GM03348 (cell line): ENCODE data around the gene NCMAP.
"Not testable (repeated sequence)": the region's sequence is repeated elsewhere in the genome, so short reads cannot be mapped to it uniquely, and the experiment has no call there.

Source experiments
- DNase-seq: peaks from one replicate; pipeline ENCODE4 v3.0.0; 2012; ENCODE audit warnings: low spot score

Gene NCMAP

DNA sequence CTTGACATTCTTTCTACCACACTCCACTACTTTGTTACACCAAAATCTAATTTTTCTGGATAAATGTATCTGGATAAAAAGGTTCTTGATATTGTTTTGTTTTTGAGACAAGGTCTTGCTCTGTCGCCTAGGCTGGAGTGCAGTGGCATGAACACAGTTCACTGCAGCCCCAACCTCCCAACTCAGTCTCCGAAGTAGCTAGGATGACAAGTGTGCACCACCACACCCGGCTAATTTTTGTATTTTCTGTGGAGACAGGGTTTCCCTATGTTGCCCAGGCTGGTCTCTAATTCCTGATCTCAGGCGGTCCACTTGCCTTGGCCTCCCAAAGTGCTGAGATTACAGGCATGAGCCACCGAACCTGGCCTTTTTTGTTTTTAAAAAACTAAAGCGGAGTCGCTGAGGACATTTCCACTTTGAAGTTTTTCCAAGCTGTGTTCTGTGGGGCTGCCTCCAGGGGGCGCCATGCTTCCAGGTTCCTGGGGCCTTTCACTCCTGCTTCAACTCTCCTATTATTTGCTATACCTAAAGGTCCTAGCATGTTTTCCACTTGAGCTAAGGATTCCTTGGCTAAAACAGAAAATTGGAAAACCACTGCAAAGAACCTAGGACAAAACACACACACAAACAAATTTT is 14.1 kb upstream of the NCMAP start:
- DNase-seq: no peak

DNA sequence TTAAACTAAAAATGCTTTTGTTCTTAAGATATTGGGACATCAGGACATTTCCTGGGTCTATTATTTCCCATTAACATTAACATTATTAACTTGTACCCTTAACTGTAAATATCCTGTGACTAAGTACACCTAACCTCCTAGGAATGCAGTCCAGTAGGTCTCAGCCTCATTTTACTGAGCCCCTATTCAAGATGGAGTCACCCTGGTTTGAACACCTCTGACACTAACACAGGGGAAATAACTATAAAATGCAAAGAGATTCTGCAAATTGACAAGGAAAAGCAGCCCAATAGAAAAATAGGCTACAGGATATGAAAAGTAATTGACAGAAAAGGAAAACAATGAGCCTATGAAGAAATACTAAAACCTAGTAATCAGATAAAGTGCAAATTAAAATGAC is 11.6 kb upstream of the NCMAP start:
- no peak for DNase-seq

DNA sequence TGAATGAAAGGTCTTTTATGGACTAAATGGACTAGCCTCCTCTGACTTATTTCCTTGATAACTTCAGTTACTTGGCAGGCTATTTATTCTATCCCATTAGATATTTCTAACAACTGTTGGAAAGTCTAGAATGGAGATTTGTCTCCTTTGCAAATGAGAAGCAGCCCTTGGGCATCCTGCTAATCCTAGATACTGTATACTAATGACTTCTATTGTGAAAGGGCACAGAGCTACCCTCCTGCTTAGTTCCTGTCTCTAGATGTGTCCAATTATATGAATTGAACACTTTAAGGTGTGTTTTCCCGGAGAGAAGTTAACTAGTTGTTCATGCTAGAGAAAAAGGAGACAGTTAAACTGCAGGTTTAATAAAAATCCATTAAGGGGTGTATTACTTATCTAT is 10.2 kb upstream of the NCMAP start:
- DNase-seq: no peak

DNA sequence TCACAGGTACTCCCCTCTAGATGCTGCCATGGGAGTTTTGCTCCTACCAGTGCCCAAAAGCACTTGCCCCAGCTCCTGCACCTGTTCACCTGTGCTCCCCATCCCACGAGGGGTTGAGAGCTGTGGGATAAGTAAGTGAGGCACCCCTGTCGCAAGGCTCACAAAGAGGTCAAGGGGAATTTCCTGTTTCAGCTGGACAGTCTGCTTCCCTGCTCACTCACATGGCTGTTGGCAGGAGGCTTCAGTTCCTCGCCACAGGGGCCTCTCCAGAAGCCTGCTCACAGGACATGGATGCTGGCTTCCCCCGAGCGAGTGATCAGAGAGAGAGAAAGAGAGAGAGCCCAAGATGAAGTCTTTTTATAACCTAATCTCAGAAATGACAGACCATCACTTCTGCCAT is 8.7 kb upstream of the NCMAP start:
- DNase-seq: no peak

DNA sequence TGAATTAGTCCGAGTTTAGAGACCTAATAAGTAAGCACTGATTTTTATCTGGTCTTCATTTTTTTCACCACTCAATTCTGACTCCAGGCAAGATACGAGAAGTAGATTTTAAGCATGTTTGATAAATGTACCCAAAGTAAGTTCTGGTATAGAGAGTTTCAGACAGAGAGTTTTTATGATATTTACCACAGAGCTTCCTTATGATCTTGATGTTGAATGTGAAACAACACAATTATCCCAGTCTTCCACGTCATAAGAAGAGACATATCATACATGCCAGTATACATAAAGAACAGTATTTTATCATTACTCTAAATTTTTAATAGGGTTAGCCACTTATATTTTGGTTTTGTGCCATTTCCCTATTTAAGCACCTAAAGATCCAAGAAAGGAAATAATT is 7.8 kb upstream of the NCMAP start:
- DNase-seq: no peak

DNA sequence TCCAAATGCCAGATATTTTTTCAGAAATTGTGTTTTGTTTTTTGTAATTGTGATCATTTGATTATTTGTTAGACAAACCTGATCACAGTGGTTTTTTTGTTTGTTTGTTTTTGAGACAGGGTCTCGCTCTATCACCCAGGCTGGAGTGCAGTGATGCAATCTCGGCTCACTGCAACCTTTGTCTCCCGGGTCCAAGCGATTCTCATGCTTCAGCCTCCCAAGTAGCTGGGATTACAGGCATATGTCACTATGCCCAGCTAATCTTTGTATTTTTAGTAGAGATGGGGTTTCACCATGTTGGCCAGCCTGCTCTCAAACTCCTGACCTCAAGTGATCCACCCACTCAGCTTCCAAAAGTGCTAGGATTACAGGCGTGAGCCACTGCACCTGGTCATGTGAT is 6.7 kb upstream of the NCMAP start:
- DNase-seq: not testable (repeated sequence)

DNA sequence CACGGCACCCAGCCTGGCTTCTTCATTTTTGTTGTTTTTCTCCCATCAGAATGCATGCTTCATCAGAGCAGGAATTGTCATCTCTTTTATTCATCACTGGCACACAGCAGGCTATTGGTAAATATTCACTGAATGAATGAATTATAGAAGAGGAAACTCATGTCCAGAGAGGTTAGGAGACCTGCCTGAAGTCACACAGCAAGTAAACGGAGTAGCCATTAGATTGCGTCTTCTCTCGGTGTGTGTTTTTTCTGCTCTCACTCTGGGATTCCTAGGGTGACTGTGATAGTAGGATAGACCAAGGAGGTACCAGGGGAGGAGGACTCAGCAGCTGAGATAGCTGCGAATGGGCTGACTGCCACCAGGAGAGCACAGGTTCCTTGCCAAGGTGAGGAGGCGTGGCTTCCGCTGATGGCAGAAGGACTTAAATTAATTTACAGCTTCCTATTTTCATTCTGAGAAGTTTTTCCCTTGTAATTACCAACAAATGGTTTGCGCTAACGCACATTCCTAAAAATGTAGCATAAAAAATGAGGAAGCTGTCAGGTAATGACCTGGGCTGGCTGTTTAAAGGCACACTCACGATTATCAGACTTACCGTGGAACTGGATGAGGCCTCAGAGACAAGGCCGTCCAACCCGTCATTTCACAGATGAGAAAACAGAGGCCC is 4.5 kb upstream of the NCMAP start:
- DNase-seq: no peak

DNA sequence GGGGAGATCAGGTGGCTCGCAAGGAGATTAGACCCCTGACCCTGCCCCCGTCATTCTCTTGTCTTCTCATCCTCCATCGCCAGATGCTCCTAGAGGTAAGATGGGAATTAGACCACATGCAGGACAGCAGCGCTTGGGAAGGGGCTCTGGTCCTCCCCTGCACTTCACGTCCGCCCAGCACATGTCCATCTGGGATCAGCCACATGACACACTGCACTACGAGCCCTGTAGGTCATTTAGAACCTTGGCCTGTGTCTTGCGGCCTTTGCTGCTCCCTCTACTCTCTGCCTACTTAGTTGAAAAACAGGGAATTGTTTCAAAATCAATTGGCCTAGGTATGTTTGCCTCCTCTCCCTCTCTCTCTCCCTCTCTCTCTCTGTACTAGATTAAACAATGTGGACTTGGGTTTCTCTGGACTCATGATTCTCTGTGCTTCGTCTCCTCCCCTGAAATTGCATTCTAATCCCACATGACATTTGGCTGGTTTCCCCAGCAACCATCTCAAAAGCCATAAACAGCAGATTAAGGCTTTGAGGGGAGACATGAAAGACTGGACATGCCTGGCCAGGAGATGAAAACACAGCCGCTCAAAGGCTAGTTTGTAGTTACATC is 3.8 kb upstream of the NCMAP start:
- DNase-seq: no peak

DNA sequence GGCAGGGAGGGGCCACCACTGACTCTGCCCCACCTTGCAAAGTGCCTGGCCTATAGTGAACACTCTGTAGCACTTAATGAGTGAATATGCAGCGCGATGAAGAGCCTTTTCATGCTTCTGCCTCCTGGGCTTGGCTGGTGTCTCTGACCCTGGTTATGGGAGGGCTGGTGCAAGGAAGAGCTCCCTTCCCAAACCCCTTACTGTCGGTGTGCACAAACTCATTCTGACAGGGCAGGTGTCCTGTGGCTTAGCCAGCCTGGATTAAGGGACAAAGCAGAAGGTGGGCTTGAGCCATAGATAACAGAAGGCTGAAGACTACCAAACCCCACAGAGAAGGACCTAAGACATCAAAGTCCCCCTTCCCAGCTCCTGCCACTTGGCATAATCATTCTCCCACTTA is 2.0 kb upstream of the NCMAP start:
- DNase-seq: no peak

DNA sequence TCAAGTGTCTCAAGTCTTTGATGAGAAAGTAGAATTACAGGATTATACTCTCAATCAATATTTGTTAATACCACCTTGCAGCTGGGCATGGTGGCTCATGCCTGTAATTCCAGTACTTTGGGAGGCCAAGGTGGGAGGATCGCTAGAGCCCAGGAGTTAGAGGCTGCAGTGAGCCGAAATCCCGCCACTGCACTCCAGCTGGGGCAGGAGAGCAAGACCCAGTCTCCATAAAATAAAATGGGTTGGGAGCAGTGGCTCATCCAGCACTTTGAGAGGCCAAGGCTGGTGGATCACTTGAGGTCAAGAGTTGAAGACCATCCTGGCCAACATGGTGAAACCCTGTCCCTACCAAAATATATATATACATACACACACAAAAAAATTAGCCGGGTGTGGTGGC is 1.2 kb upstream of the NCMAP start:
- DNase-seq: no peak

DNA sequence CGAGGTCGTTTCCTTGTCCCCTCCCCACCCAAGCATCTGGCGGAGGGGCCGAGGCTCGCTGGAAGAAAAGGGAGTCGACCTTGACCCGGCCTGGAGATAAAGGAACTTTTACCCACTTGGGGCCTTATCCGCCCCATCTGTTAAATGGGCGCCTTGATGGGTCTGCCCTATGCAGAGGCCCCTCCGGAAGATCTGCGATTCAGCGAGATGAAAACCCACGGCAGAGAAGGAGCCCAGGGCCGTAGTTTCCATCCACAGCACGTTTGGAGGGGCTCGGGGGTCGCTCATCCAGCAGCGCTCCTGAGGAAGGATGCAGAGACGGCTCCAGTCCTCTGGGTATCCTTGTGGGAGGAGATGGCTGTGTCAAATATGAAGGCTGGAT is 518 bp downstream of the NCMAP start:
- no peak for DNase-seq

DNA sequence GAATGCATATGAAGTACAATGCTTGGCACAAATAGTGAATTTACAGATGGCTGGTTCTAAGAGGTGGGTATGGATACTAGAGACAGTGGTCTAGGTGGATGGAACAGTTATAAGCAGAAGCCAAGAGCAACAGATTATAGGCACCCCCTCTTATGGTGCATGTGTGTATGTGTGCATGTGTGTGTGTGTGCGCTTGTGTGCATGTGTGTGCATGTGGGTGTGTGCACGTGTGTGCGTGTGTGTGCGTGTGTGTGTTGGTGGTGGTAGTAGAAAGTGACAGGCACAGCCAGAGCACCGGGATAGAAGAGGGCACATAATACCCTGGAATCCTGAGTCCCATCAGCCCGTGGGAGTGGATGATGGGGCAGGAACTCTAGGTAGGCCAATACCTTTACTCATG is 1.3 kb downstream of the NCMAP start:
- no peak for DNase-seq

DNA sequence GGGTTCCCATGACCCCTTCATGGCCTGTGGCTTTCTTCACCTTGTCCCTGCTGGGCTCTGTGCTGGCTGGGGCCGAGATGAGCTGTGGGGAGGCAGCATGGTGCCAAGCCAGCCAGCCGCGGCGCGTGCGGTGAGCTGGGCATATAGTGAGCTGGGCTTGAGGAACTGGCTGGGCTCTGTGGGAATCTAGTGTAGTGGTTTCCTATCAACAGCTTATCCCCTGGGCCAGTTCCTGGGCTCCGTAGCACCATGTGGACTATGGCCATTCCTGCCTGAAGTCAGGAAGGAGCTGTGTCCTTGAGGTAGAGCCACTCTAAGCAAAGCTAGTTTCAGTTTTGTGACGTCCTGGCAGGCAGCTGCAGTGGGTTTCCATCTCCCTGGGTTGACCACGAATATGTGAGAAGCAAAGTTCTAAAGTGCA is 1.8 kb downstream of the NCMAP start:
- no peak for DNase-seq

DNA sequence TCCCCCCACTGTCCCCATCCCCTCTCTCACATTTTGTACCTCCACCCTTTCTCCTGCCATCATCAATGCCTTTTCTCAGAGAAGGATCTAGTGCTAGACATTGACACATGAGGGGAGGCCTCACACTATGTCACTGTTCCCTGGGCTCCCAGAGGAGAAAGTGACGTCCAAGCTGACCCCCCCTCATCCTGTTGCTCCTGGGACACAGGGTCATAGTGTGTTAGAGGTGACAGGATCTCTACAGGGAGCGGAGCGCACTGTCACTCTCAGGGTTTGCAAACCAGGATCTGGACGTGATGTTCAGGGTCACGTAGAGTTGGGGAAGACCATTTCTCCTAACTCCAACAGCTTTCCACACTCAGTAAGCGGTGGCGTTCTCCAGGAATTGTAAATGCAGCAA is 2.6 kb downstream of the NCMAP start:
- no peak for DNase-seq

DNA sequence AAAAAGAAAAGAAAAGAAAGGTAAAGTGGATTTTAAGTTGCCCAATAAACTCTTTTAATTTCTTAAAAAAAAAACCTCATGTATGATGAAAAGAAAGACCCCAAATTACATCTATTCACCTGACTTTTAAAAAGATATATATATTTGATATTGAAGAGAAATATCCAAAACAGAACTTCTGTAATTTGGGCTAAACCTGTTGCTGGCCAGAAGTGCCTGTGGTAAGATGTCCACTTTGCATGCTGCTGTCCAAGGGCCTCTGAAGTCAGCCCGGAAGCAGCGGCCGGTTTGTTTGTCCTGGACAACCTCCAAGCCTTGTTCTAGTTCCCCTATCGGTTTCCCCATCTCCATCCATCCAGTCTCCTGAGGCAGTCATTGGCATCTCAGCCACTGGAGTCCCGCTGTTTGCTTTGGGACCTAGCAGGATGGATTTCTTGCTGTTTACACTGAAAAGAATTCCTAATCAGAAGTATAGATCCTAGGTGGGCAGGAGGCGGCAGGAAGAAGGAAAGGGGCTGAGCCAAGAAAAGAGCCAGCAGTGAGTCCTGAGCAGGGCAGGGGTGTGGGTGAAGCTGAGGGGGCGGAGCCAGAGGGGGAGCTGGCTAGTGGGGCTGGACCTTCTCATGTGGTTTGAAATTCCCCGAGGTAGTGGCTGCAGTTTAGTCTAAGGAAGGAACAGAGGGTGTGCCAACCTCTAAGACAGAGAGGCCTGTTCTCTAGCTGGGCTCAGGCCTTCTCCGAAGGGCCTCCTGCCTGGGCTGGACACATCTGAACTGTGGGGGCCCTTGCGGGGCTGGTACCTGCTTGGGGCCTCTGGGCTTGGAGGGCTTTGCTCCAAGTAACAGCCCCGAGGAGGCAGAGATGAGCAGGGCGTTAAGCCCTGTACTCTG is 3.3 kb downstream of the NCMAP start:
- peak; percentile 35 for DNase-seq

DNA sequence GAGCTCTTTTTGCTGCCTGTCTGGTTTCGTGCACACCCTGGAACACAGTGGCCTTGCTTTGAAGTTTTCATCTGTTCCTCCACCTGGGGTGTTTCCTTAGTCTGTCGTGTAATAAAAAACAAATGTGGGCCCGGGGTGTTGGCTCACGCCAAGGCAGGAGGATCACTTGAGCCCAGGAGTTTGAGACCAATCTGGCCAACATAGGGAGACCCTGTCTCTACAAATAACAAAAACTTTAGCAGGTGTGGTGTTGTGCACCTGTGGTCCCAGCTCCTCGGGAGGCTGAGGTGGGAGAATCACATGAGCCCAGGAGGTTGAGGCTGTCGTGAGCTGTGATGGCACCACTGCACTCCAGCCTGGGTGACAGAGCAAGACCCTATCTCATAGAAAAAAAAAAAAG is 4.5 kb downstream of the NCMAP start:
- DNase-seq: no peak

DNA sequence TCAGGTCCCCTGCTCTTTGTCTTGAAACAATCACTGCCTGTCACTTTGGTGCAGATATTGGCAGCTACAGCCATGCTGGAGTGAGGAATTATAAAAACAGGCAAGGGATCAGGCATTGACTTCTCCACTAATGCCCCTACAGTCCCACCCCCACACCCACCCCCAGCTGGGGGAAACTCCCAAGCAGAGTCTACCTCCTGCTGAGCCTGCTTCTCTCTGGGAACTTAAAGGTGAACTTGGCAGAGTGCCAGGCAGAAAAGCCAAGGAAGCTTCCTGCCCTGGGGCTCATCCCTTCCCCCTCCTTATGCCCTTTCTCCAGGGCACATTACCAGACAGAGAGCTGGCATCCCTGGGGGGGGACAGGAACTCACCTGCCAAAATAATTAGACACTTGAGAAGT is 6.7 kb downstream of the NCMAP start:
- DNase-seq: no peak

DNA sequence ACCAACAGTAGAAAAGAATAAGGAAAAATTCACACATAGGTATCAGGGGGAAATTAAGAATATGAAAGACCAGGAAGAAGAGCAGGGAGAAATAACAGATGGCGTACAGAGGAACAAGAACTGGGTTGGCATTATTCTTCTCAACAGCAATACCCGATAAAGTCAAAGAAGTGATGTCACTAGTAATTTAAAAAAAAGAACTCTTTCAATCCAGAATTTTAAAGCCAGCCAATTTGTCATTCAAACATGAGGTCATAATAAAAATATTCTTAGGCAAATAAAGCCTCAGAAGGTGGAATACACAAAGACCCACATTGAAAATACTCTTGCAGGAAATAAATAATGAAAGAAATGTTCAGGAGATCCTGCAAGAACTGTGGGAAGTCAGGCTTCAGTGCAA is 8.8 kb downstream of the NCMAP start:
- no peak for DNase-seq

DNA sequence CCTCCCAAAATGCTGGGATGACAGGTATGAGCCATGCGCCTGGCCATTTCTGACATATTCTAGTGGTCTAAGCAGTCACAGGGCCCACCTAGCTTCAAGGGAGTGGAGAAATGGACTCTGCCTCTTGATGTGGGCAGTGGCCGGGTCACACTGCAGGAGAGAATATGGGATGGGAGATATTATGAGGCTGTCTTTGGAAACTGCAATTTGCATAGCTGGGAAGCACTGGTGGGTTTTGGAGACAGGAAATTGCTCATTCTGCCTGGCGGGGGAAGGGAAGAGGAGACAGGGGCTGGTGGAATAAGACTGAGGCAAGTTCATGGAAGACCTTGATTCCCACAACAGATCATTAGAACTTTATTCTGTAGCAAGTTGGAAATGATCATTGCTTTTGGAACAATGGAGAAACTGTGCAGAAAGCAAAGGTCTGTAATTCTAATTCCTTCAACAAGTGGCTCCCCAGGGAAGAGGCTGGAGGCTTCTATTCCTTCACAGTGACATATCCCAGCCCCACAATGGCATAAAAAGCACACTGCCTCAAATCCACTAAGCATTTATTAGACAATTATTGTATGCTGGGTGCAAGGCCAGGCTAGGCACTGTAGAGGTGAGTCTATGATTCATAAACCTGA is 10.5 kb downstream of the NCMAP start:
- DNase-seq: no peak

DNA sequence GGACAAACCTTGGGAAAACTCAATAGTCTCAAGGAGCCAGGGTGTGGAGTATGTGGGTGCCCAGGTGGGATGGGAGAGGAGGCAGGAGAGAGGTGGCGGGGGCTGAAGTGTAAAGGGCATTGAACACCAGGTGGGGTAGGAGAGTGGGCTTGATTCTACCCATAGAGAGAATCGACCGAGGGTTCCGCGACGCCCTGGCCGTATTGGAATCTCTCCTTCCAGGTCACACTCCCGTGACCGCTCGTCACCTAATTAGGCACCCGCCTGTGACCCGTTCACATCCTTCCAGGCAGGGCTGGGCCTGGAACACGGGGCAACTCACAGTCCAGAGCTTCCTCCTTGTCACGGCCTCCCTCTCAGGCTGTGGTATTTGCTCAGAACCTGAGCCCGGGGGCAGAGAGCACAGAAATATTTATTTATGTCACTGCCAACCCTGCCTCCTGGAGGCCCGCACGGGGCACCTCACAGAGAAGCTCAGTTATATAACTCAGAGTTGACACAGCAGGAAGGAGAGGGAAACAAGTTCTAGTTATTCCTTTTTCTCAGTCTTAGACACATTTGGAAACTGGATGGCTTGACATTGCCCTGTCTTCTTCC is 12.0 kb downstream of the NCMAP start:
- DNase-seq: no peak

DNA sequence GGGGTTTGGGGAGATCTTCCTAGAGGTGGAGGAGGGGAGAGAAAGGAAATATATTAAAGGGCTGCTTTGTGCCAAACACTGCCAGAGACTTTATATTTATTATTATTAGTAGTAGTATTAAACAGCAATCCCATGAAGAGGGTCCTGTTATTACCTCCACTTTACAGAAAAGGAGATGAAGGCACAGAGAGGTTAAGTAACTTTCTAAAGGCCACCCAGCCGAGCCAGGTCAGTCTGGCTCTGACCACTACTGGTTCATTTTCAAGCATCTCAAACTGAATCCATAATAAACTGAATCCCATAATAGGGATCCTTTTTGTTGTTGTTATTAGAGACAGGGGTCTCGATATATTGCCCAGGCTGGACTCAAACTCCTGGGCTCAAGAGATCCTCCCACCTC is 12.6 kb downstream of the NCMAP start:
- no peak for DNase-seq
